ENCODE results near the gene OLFML1. TPM values are rescaled to one million over a fixed set of nuclear protein-coding genes. Genes with fewer than 3 reads are reported as not detected.

The OLFML1 gene
- total RNA-seq, 1 donor from 2014 or later: not detected

DNA sequence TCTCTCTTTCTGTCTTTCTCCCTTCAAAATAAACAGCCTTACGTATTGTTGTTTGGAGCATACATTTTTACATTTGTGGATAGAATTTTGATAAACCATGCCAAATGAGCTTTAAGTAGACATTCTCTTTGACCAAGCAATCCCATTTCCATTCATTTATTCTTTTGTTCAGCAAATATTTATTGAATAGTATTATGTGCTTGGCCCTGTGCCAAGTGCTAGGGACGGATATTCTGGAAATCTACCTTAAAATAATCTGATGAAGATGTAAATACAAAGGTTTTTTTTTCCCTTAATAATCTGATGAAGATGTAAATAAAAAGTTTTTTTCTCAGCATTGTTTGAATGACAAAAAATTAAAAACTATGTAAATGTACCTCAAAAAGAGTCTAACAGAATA, 2.1 kb downstream of the OLFML1 start:
- Mint-ChIP-seq H3K27ac (no peak overlapping the region), H3K4me1 (peaks cover 12% of the 10 kb centered on the region), H3K27me3 (ENCODE audit: insufficient read depth, low read depth) (peaks cover 4% of the 10 kb centered on the region), H3K9me3 (no peaks in the 10 kb centered on the region), H3K4me3 (no peak overlapping the region), H3K36me3 (no peaks in the 10 kb centered on the region)
- H3K27me3 ChIP-seq: no peaks in the 10 kb centered on the region
- no peak overlapping the region for H3K4me3 ChIP-seq
- H3K9ac ChIP-seq: no peak overlapping the region
- H3K27ac ChIP-seq: no peak overlapping the region
- no peak overlapping the region for H3K4me2 ChIP-seq
- no peaks in the 10 kb centered on the region for H3K4me1 ChIP-seq
- H4K20me1 ChIP-seq (ENCODE audit: low read depth): no peaks in the 10 kb centered on the region
- no peaks in the 10 kb centered on the region for H3K79me2 ChIP-seq (ENCODE audit: low read depth)
- no peaks in the 10 kb centered on the region for H3K36me3 ChIP-seq
- TF ChIP-seq, protein P1, sequence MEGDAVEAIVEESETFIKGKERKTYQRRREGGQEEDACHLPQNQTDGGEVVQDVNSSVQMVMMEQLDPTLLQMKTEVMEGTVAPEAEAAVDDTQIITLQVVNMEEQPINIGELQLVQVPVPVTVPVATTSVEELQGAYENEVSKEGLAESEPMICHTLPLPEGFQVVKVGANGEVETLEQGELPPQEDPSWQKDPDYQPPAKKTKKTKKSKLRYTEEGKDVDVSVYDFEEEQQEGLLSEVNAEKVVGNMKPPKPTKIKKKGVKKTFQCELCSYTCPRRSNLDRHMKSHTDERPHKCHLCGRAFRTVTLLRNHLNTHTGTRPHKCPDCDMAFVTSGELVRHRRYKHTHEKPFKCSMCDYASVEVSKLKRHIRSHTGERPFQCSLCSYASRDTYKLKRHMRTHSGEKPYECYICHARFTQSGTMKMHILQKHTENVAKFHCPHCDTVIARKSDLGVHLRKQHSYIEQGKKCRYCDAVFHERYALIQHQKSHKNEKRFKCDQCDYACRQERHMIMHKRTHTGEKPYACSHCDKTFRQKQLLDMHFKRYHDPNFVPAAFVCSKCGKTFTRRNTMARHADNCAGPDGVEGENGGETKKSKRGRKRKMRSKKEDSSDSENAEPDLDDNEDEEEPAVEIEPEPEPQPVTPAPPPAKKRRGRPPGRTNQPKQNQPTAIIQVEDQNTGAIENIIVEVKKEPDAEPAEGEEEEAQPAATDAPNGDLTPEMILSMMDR (IDR thresholded peaks at IDR 0.05): no peak
- no peak for TF ChIP-seq EZH2phosphoT487 (IDR thresholded peaks at IDR 0.05)
- no peak for TF ChIP-seq EZH2 (IDR thresholded peaks at IDR 0.05)
- no peak for DNase-seq (ENCODE audit: low spot score)
- no peaks in the 10 kb centered on the region for H3F3A ChIP-seq (ENCODE audit: low read depth)
- no peaks in the 10 kb centered on the region for H3K9me3 ChIP-seq (ENCODE audit: low read depth)
- H2AFZ ChIP-seq (replicated peaks): no peak overlapping the region

DNA sequence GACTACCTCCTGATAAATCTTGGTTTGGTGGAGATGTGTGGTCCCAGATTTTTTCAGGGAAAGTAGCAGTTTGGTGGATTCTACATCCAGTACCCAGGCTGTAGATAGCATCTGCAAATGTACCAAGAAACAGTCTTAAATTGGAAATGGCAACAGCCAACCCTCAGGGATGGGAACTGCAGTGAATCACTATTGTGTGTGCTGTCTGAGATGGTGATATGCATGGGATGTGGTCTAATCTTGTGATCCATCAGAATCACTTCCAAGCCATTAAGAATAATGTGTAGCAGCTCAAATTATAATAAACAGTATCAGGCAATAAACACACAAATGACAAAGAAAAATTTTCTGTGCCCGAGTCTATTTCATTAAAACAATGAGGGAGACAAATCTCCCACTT, 3.4 kb downstream of the OLFML1 start:
- no peaks in the 10 kb centered on the region for H3K4me1 ChIP-seq
- no peak for DNase-seq (ENCODE audit: low spot score)
- Mint-ChIP-seq H3K27me3 (ENCODE audit: insufficient read depth, low read depth) (peaks cover 4% of the 10 kb centered on the region), H3K9me3 (no peaks in the 10 kb centered on the region), H3K4me3 (no peak overlapping the region), H3K4me1 (peaks cover 12% of the 10 kb centered on the region), H3K27ac (no peak overlapping the region), H3K36me3 (no peaks in the 10 kb centered on the region)
- H3K9ac ChIP-seq: no peak overlapping the region
- no peak overlapping the region for H3K4me3 ChIP-seq
- no peaks in the 10 kb centered on the region for H3K79me2 ChIP-seq (ENCODE audit: low read depth)
- H4K20me1 ChIP-seq (ENCODE audit: low read depth): no peaks in the 10 kb centered on the region
- H3F3A ChIP-seq (ENCODE audit: low read depth): no peaks in the 10 kb centered on the region
- no peak overlapping the region for H3K27ac ChIP-seq
- no peaks in the 10 kb centered on the region for H3K9me3 ChIP-seq (ENCODE audit: low read depth)
- no peaks in the 10 kb centered on the region for H3K27me3 ChIP-seq
- no peak overlapping the region for H2AFZ ChIP-seq (replicated peaks)
- TF ChIP-seq EZH2 (IDR thresholded peaks at IDR 0.05) (no peak), EZH2phosphoT487 (IDR thresholded peaks at IDR 0.05) (no peak)
- TF ChIP-seq, protein P1 (IDR thresholded peaks at IDR 0.05): no peak
- no peak overlapping the region for H3K4me2 ChIP-seq
- no peaks in the 10 kb centered on the region for H3K36me3 ChIP-seq

DNA sequence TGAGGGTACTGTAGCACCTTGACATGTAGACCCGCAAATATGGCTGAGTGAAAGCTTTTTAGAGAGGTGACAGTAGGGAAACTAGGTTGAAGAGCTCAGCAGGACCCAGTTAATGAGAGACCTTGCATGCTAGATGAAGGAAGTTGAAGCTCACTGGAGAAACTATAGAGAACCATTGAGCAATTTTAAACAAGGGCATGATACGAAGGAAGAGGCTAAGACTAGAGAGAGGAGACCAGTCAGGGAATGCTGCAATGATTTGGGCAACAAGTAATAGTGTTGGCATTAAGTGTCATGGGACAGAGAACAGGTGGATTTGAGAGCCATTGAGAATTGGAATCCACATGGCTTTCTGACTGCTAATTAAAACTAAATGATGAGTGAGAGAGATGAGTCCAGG, 4.1 kb downstream of the OLFML1 start:
- Histone ChIP-seq H3K79me2 (ENCODE audit: low read depth) (no peaks in the 10 kb centered on the region), H2AFZ (replicated peaks) (no peak overlapping the region), H3F3A (ENCODE audit: low read depth) (no peaks in the 10 kb centered on the region), H3K4me3 (no peak overlapping the region), H3K36me3 (no peaks in the 10 kb centered on the region), H4K20me1 (ENCODE audit: low read depth) (no peaks in the 10 kb centered on the region), H3K9me3 (ENCODE audit: low read depth) (no peaks in the 10 kb centered on the region), H3K27ac (no peak overlapping the region), H3K4me1 (no peaks in the 10 kb centered on the region), H3K9ac (no peak overlapping the region), H3K27me3 (no peaks in the 10 kb centered on the region), H3K4me2 (no peak overlapping the region)
- peaks cover 4% of the 10 kb centered on the region for H3K27me3 Mint-ChIP-seq (ENCODE audit: insufficient read depth, low read depth)
- no peak for DNase-seq (ENCODE audit: low spot score)
- no peaks in the 10 kb centered on the region for H3K36me3 Mint-ChIP-seq
- no peaks in the 10 kb centered on the region for H3K9me3 Mint-ChIP-seq
- H3K27ac Mint-ChIP-seq: no peak overlapping the region
- no peak overlapping the region for H3K4me3 Mint-ChIP-seq
- TF ChIP-seq EZH2phosphoT487 (IDR thresholded peaks at IDR 0.05): no peak
- TF ChIP-seq, protein P1 (IDR thresholded peaks at IDR 0.05): no peak
- TF ChIP-seq EZH2 (IDR thresholded peaks at IDR 0.05): no peak
- peaks cover 12% of the 10 kb centered on the region for H3K4me1 Mint-ChIP-seq
